Activated T-helper 17 cell treated with anti-CD3 and anti-CD28 coated beads, Interleukin-2, amount 50 U/mL, for 72 hours (primary cell): ENCODE measurements around the gene GOSR1. TPM values are rescaled to one million over a fixed set of nuclear protein-coding genes. Genes with fewer than 3 reads are reported as not detected.
"Not testable (repeated sequence)": the region's sequence is repeated elsewhere in the genome, so short reads cannot be mapped to it uniquely, and the experiment has no call there.

Experiments used
- ATAC-seq: fragments of 150-1000 bp; cut with Tn5 transposase; replicated peaks from 2 replicates; pipeline ENCODE4 v1.10.0; 2021; ENCODE audit warnings: mild to moderate bottlenecking, moderate library complexity
- H3K27ac Mint-ChIP-seq: one replicate; pipeline ENCODE4 v1.8.0; 2022; ENCODE audit warnings: mixed read lengths
- H3K27me3 Mint-ChIP-seq: one replicate; pipeline ENCODE4 v1.8.0; 2022; ENCODE audit warnings: mixed read lengths
- H3K36me3 Mint-ChIP-seq: one replicate; pipeline ENCODE4 v1.8.0; 2022; ENCODE audit warnings: low read depth, mild to moderate bottlenecking, mixed read lengths
- H3K4me1 Mint-ChIP-seq: one replicate; pipeline ENCODE4 v1.8.0; 2022; ENCODE audit warnings: mixed read lengths
- H3K4me3 Mint-ChIP-seq: one replicate; pipeline ENCODE4 v1.8.0; 2022; ENCODE audit warnings: mild to moderate bottlenecking, mixed read lengths
- H3K9me3 Mint-ChIP-seq: one replicate; pipeline ENCODE4 v1.8.0; 2022; ENCODE audit warnings: mixed read lengths
- total RNA-seq, 2 donors: library from RNA; stranded (reverse); gene quantifications; one replicate each; pipeline ENCODE4 v1.2.3, GENCODE V29; 2022

The GOSR1 gene
- total RNA-seq, 2 donors from 2014 or later: 42.4 to 45.2 TPM

DNA sequence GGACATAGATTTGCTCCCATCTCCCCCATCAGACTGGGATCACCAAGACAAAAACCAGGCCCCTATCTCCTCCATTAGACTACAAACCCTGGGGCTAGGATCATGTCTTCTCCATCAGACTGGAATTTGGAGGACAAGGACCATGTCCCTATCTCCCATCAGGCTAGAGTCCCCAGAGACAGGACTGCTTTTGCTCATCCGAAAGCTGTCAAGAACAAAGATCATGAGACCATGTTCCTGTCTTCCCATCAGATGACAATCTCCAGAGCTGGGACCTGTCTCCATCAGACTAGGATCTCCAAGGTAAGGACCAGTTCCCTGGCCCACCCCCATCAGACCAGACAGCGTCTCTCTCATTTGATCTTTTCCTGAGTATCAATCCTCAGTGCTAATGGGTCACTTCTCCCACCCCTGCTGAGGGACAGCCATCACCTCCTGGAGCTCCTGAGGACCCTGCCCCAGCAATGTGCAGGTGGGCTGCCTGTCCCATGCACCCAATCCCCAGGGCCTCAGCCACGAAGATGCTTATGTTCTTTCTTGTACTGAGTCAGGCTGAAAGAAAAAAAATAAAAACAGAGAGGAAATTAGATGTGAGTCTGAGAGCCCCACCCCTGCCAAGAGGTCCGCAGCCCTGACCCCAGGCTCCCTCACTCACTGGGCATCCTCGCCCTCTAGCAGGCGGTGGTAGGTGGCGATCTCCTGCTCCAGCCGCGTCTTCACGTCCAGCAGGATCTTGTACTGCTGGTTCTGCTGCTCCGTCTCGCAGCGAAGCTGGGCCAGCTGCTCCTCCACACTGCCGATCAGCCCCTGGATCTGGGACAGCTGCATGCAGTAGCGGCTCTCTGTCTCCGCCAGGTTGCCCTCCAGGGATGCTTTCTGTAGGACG is 90.3 kb downstream of the GOSR1 start:
- Mint-ChIP-seq H3K27ac (no peak overlapping the region), H3K9me3 (no peaks in the 10 kb centered on the region), H3K4me3 (no peak overlapping the region), H3K4me1 (no peaks in the 10 kb centered on the region), H3K36me3 (no peaks in the 10 kb centered on the region), H3K27me3 (peaks cover 3% of the 10 kb centered on the region)
- no peak for ATAC-seq

DNA sequence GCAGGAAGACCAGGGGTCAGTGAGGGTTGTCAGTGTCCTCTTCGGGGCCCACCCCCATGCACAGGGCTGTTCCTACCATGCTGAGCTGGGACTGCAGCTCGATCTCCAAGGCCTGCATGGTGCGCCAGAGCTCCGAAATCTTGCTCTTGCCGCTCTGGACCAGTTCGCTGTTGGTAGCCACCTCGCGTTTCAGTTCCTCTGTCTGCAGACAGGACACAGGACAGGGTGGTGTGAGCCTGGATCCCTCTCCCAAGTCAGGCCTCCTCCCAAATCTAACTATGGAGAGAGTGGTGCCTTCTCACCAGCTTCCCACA is 90.9 kb downstream of the GOSR1 start:
- H3K4me1 Mint-ChIP-seq: no peaks in the 10 kb centered on the region
- H3K27me3 Mint-ChIP-seq: peaks cover 1% of the 10 kb centered on the region
- H3K36me3 Mint-ChIP-seq: no peaks in the 10 kb centered on the region
- H3K4me3 Mint-ChIP-seq: no peak overlapping the region
- H3K27ac Mint-ChIP-seq: no peak overlapping the region
- no peak for ATAC-seq
- H3K9me3 Mint-ChIP-seq: no peaks in the 10 kb centered on the region

DNA sequence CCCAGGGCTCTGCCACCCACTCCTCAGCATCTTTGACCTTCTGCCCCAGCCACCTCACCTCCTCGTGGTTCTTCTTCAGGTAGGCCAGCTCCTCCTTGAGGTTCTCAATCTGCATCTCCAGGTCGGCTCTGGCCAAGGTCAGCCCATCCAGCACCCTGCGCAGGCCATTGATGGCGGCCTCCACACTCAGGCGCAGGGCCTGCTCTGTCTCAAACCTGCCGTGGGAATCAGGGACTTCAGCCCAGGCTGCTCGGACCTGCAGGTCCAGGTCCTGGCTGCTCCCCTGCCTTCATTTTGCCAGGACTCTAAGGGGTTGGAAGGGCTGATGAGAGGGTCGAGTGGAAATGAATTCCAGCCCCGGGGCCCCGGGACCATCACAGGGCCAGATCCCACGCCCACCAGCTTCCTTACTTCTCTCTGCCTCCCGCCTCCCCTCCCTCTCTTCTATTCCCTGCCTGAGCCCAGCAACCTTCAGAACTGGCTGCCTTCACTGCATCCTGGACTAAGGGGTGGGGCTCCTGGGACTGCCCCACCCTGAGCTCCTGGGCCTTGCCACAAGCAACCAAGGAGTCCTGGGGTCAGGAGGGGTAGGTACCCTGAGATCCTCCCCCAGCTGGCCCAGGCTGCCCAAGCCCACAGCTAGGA is 92.4 kb downstream of the GOSR1 start:
- H3K9me3 Mint-ChIP-seq, H3K4me3 Mint-ChIP-seq, H3K27ac Mint-ChIP-seq, H3K27me3 Mint-ChIP-seq, H3K4me1 Mint-ChIP-seq, H3K36me3 Mint-ChIP-seq, ATAC-seq: not testable (repeated sequence)

DNA sequence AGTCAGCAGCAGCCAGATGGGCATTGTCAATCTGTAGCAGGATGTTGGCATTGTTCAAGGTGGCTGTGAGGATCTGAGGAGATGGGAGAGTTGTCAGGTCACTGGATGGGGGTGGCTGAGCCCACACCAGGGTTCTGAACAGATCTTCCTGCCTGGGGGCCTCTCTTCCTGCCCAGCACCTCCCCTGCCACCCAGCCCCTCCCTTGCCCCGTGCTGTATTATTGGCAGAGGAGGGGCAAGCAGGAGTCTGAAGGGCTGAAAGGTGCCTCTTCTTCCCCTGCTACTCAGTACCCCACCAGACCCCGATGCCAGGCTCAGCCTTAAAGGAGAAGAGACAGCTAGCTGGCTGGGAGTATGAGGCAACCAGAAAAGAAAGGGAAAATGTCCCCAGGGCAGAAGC is 93.0 kb downstream of the GOSR1 start:
- H3K36me3 Mint-ChIP-seq: no peaks in the 10 kb centered on the region
- no peak for ATAC-seq
- H3K4me1 Mint-ChIP-seq: no peaks in the 10 kb centered on the region
- peaks cover 4% of the 10 kb centered on the region for H3K27me3 Mint-ChIP-seq
- no peaks in the 10 kb centered on the region for H3K9me3 Mint-ChIP-seq
- no peak overlapping the region for H3K27ac Mint-ChIP-seq
- no peak overlapping the region for H3K4me3 Mint-ChIP-seq

DNA sequence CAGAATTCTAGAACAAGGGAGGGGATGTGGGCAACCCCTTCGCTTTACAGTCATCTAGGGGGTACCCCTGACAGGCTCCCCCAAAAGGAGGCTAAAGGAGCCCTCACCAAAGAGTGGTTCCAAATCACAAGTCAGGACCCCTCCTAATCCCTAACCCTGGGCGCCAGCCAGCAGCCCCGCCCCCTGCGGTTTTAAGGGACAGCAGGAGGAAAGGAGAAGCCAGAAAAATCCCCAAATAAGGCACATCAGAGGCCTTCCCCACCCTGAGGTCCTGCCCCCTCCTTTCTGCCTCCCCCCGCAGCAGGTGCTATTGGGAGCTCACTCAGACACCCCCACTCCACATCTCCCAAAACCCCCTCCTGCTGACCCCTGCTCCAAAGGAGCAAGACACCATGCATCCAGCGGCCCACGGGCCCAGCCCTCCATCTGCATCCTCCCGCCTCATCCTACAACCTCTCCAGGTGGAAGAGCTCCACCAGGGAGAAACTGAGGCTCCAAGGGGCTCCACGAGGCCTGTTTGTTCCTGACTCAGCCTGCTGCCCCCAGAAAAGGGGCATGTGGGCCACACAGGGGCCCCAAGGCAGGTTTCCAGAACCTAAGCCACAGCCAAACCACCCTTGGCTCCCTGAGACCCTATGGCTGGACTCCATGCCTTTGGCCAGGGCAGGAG is 93.5 kb downstream of the GOSR1 start:
- H3K27ac Mint-ChIP-seq: no peak overlapping the region
- peaks cover 4% of the 10 kb centered on the region for H3K27me3 Mint-ChIP-seq
- H3K9me3 Mint-ChIP-seq: no peaks in the 10 kb centered on the region
- H3K36me3 Mint-ChIP-seq: no peaks in the 10 kb centered on the region
- no peaks in the 10 kb centered on the region for H3K4me1 Mint-ChIP-seq
- no peak overlapping the region for H3K4me3 Mint-ChIP-seq
- no peak for ATAC-seq

DNA sequence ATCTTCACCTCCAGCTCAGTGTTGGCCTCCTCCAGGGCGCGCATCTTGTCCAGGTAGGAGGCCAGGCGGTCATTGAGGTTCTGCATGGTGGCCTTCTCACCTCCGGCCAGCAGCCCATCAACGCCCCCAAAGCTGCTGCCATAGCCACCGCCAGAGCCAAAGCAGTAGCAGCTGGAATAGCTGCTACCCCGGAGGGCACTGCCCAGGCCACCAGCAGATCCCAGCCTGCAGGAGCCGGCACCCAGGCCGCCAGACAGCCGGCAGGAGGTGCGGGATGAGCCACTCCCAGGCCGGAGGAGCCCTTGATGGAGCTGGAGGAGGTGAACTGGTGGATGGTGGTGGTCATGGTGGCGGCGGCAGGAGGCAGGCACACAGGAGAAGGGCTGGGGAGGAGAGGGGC is 94.2 kb downstream of the GOSR1 start:
- ATAC-seq, H3K4me1 Mint-ChIP-seq, H3K4me3 Mint-ChIP-seq, H3K27ac Mint-ChIP-seq, H3K27me3 Mint-ChIP-seq, H3K9me3 Mint-ChIP-seq, H3K36me3 Mint-ChIP-seq: not testable (repeated sequence)

DNA sequence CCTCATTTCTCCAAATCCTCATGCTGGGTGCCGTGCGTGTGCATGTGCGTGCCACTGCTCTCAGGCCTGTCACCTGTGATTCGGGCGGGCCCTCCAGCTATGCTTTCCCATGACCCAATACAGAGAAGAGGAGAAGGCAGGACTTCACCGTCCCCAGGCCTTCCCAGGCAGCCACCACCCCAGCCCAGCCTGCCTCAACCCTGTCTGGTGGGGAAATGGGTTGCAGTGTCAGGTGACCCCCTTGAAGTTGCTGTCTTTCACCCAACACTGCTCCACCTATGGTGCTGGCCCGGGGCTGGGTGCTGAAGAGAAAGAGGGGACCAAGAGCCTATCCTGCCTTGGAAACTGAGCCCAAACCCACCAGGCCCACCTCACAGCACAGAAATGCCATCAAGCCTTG is 94.7 kb downstream of the GOSR1 start:
- H3K4me1 Mint-ChIP-seq: no peaks in the 10 kb centered on the region
- no peak overlapping the region for H3K27ac Mint-ChIP-seq
- H3K36me3 Mint-ChIP-seq: no peaks in the 10 kb centered on the region
- no peaks in the 10 kb centered on the region for H3K9me3 Mint-ChIP-seq
- no peak for ATAC-seq
- no peak overlapping the region for H3K4me3 Mint-ChIP-seq
- H3K27me3 Mint-ChIP-seq: peaks cover 4% of the 10 kb centered on the region

DNA sequence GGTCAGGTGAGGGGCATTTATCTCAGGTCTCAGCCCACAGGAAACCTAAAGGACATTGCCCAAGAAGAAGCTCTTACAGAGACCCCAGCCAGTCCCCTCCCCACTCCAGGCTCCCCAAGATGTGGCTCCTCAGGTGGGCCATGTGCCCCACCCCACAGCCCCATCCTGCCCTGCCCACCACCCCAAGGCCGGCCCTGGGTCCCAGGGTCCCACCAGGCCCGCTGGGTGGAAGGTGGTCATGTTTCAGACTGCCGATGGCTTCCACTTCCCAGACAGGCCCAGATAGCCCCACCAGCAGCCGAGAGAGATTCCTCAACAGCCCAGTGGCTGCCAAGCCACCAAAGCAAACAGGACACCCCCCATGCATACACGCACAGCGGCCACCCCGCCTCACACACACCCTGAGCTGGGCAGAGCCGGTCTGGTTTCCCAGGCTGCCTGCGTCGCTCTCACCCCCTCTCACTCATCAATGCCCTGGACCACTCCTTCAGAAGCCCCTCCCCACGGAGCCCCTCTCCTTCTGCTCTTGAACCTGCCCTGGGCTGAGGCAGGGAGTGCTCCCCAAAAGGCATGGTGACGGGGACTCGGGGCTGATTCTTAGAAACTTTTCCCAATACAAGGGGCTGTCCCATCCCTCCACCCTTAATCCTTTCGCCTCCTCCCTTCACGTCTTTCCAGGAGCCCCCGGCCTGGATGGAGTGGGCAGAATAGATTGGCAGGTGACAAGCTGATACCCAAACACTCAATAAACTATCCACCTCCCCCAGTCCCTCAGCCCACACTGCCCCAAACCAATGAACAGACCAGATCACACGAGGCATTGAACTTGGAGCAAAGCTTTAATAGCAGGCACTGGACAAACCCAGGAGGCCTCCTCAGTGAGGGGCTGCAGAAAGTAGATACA is 95.7 kb downstream of the GOSR1 start:
- H3K27ac Mint-ChIP-seq, H3K9me3 Mint-ChIP-seq, H3K4me1 Mint-ChIP-seq: not testable (repeated sequence)

DNA sequence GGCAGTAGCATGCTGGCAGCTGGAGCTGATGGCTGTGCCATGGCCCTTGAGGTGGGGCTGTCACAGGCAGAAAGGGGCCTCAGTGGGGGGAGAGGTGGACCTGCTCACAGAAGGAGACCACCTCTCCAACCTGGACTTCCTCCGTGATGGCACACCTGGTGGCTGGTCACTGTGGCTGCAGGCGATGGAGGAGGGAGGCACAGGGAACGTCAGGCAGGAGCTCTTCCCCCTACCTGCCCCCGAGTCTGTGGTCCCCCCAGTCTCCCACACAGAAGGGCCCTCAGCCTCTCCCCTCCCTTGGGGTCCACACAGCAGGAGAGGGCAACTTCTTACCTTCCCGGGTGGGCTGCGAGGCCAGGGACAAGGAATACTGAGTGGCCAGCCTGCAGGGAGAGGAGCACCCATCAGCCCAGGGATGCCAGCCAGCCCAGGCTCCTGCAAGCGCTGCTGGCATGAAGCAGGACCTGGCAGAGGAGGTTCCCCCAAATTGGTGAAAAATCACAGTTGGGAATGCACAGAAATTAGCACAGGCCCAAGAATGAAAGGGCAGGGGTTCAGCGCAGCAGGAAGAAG is 96.5 kb downstream of the GOSR1 start:
- Mint-ChIP-seq H3K9me3 (no peaks in the 10 kb centered on the region), H3K27ac (no peak overlapping the region), H3K36me3 (no peaks in the 10 kb centered on the region), H3K27me3 (peaks cover 9% of the 10 kb centered on the region), H3K4me3 (no peak overlapping the region), H3K4me1 (no peaks in the 10 kb centered on the region)
- no peak for ATAC-seq

More for the DNA sequence above, 95.7 kb downstream of the GOSR1 start:
- not testable (repeated sequence) for ATAC-seq, H3K4me3 Mint-ChIP-seq, H3K27me3 Mint-ChIP-seq, H3K36me3 Mint-ChIP-seq

DNA sequence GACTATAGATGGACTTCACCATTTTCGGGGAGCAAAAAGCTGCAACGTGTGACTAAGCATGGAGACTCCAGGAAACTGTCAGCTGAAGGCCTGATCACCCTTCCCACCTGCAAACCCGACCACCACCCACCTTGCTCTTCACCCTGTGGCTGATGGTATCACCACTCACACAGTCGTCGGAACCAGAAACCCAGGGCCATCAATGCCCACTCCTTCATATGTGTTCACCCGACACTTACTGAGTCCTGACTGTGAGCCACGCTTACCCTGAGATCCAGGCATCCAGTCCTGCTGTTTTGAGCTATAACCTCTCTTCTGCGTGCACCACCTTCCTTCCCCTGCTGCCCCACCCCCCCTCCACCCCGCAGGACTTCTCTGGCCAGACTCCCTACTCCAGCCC is 97.1 kb downstream of the GOSR1 start:
- not testable (repeated sequence) for H3K27ac Mint-ChIP-seq, H3K9me3 Mint-ChIP-seq, ATAC-seq, H3K4me3 Mint-ChIP-seq, H3K27me3 Mint-ChIP-seq, H3K4me1 Mint-ChIP-seq, H3K36me3 Mint-ChIP-seq

DNA sequence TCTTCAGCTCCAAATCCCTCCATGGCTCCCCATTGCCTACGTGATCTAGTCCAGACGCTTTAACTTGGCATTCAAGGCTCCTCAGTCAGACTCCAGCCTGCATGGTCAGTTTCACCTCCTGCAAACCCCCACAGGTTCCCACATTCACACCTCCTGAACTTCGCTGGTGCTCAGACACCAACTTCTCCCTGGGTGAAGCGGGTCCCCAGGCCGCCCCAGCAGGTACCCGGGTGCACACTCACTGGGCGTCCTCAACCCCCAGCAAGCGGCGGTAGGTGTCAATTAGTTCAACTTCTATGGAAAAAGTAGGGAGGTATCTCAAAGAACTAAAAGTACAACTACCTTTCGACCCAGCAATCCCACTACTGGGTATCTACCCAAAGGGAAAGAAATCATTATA is 97.6 kb downstream of the GOSR1 start:
- not testable (repeated sequence) for H3K36me3 Mint-ChIP-seq, H3K27me3 Mint-ChIP-seq, H3K9me3 Mint-ChIP-seq, H3K4me1 Mint-ChIP-seq, H3K4me3 Mint-ChIP-seq, ATAC-seq, H3K27ac Mint-ChIP-seq

DNA sequence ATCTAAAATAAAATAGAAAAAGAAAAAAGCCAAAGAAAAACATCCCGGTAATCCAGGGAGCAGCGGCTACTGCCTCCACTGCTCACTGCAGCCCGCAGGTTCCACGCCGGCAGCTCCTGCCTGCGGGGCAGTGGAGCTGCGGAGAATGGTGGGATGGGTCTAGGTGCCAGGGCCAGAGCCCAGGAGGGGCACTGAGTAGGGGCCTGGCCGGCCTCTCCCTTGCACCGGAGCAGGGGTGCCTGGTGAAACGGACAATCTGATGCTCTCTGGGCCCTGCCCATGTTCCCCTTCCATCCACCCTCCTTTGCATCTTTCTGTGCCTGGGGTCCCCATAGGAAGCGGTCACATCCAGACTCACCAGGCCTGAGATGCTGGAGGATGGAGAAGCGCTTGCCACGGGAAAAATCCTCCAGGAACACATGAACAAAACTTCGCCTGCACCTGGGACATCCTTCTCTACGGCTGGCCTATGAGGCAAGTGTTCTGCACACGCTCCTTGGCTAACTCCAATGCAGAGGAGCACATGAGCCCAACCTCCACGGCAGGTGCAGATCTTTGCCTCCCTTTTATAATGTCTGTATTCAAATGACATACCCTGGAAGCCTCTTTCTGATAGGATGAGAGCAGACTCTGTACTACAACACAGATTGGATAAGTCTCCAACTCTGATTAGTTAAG is 98.6 kb downstream of the GOSR1 start:
- H3K36me3 Mint-ChIP-seq, H3K27ac Mint-ChIP-seq, ATAC-seq: not testable (repeated sequence)

DNA sequence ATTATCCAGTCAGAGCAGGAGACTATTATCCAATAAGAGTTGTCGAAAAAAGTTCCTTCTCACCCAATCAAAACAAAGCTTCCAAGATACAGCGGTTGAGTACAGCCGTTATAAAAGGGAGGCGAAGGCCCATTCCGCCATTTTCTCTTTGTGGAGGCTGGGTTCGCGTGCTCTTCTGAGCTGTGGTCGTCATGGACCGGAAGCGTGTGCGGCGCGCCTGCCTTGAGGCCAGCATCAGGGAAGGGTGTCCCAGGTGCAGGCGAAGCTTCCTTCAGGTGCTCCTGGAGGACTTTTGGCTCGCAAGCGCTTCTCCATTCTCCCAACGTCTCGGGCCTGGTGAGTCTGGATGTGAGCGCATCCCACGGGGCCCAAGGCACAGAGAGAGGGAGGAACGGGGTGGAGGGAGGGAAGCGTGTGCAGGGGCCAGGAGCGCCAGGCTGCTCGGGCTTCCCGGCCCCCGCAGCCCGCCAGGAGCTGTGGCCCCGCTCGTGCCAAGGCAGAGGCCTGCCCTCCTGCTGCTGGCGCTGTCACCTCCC is 99.2 kb downstream of the GOSR1 start:
- no peaks in the 10 kb centered on the region for H3K4me1 Mint-ChIP-seq
- no peaks in the 10 kb centered on the region for H3K36me3 Mint-ChIP-seq
- no peak overlapping the region for H3K4me3 Mint-ChIP-seq
- no peak for ATAC-seq
- H3K9me3 Mint-ChIP-seq: no peaks in the 10 kb centered on the region
- no peak overlapping the region for H3K27ac Mint-ChIP-seq
- peaks cover 9% of the 10 kb centered on the region for H3K27me3 Mint-ChIP-seq

More for the DNA sequence above, 98.6 kb downstream of the GOSR1 start:
- not testable (repeated sequence) for H3K9me3 Mint-ChIP-seq, H3K27me3 Mint-ChIP-seq, H3K4me1 Mint-ChIP-seq, H3K4me3 Mint-ChIP-seq
